HG03025 (cell line): ENCODE results near the gene COL23A1.

Source experiments
- ATAC-seq: cut with Tn5 transposase; IDR thresholded peaks from one replicate; pipeline ENCODE4 v1.9.1; 2021; ENCODE audit warnings: mild to moderate bottlenecking, moderate library complexity; ENCODE audit not compliant: unreplicated experiment, low FRiP score

COL23A1 gene

DNA sequence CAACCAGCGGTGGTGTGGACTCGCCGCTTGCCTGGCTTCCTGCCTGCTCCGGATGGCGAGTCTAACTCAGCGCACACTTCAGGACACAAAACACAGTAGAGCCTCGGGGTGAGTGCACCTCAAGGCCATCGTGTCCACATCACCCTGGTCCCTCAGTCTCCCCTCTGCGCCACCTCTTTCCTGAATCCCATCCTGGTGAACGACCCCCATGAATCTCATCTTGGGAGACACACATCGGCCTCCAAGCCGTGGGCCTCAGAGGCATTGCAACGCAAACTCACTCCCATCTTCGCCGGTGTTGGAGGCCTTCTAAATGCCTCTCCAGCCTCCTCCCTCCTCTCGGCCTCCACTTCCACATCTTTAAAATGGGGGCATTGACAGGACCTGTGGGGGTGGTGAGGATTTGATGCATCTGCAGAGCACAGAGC, 124.3 kb downstream of the COL23A1 start:
- no peak for ATAC-seq

DNA sequence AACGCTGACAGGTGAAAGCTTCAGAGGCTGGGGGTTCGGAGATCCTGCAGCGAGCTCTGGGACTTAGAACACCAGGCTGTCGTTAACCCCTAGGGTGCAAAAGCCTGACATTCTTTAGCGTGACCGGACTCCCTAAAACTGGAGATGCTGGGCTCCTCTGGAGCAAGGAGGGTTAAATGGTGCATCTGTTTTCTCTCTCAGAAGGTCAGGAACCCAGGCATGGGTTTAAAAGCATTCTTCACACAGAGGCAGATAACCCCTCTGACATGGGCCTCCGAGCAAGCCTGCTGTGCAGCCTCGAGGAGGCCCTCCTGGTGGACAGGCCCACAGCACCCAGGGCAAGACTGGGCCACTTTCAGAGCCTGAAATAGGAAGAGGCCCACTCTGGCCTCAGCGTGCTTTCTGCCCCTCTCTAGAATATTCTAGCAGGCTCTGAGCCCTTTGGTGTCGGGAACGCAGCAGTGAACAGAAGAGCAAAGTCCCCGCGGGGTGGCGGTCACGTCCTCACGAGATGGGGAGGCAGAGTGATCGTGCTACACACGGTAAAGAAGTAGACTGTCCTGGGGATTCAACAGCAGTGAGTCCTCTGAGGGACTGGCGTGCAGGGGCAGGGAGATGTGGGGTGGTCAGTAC, 124.8 kb downstream of the COL23A1 start:
- ATAC-seq = no peak

- no peak for ATAC-seq
Observed at GRCh38 chr5:178464431-178465048, 125.7 kb downstream of the COL23A1 start.

- no peak for ATAC-seq
Observed at GRCh38 chr5:178463321-178464155, 126.7 kb downstream of the COL23A1 start.

DNA sequence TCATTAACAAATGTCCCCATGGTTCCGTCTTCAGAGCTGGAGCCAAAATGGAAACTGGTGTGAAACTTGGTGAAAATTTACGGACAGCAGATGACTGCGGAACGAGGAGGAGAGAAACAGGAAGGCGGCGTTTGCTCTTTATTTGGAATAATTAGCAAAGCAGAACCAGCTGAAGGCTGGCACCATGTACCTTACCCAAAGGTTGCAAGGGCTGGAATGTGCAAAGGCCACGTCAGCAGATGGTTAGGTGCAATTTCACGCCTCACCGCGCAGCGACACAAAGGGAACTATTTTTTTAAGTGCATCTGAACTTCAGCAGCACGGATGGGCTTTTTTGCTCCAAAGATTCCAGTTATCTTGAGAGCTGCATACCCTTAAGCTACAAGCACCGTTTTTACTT, 127.4 kb downstream of the COL23A1 start:
- no peak for ATAC-seq

DNA sequence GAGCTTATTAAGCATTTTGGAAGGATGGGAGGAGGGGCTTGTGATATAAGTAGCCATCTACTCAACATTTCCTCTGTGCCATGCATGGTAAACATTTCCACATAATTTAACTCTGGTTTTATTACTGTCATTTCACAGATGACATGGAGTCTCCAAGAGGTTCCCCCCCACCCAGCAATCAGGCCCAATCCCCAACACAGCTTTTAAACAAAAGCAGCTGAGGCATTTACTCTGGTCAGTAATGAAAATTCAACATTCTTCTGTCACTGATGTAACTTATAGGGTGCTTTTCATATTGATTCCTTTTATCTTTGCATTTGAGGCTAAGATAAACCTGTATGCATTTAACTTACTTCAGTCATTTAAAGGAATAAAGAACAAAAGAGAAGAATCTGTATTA, 128.1 kb downstream of the COL23A1 start:
- ATAC-seq = no peak

DNA sequence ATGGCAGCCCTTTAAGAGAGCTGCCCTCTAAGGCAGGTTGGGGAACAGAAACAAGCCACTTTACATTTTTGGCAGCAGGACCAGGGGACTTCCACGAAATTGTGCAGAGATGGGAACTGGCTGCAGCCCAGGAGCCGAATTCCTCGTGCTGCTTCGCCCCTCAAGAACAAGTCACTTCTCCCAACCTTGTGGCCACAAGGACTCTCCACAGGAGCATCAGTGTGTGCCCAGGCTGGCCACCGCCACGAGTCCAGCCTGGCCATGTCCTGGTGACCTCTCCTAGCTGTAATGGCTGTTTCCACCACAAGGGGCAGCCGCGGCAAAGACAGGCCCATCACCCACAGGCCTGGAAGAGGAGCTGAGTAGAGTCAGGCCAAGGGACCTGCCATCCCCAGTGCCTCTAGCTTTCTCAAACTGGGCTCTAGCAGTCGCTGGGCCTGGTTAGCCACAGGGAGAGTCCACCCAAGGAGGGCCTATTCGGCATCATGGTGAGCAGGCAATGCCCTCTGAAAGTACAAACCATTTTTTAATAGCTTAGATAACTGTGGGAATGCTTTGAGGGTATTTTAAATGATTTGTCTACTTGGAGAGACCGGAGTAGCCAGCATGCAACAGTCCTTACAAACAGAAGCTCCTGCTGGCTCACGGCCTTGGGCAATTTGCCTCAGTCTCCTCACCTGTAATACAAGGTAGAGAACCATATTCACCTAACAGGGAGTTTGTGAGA, 129.0 kb downstream of the COL23A1 start:
- ATAC-seq = no peak

GRCh38 chr5:178460598-178460997, 129.6 kb downstream of the COL23A1 start:
- ATAC-seq = no peak

GRCh38 chr5:178460174-178460573, 130.0 kb downstream of the COL23A1 start:
- ATAC-seq = no peak

DNA sequence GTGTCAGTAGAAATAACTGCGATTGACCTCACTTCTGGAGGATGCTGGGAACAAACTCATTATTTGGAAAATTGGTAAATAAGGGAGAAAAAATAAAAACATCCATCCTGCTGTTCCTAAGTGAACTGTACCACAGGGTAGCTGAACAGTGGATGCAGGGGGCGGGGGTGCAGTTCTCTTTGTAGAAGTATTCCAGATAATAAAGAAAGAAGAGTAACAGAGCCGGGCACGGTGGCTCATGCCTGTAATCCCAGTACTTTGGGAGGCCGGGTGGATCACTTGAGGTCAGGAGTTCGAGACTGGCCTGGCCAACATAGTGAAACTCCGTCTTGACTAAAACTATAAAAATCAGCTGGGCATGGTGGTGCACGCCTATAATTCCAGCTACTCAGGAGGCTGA, 132.1 kb downstream of the COL23A1 start:
- ATAC-seq = no peak

- no peak for ATAC-seq
Observed at GRCh38 chr5:178457471-178457870, 132.7 kb downstream of the COL23A1 start.

GRCh38 chr5:178455480-178455835, 134.7 kb downstream of the COL23A1 start:
- ATAC-seq = no peak

- ATAC-seq = no peak
Observed at GRCh38 chr5:178454821-178455479, 135.2 kb downstream of the COL23A1 start.

DNA sequence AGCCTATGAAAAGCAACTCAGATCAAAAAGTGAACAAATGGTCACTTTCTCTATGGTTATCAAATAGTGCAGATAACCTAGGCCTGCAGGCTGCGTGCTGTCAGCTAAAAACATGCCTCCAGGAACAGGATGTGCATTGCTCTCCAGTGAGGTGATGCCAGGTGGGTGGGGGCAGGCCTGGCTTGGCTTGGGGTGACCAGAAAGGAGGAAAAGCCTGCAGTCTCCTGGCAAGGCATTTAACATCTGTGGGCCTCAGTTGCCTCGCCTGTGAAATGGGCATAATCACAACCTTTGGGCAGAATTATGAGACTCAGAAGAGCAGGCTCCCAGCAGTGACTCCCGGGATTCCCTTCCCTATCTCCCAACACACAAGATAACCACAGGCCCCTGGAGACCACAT, 135.9 kb downstream of the COL23A1 start:
- ATAC-seq = no peak

- ATAC-seq = no peak
Observed at GRCh38 chr5:178453224-178453623, 137.0 kb downstream of the COL23A1 start.

DNA sequence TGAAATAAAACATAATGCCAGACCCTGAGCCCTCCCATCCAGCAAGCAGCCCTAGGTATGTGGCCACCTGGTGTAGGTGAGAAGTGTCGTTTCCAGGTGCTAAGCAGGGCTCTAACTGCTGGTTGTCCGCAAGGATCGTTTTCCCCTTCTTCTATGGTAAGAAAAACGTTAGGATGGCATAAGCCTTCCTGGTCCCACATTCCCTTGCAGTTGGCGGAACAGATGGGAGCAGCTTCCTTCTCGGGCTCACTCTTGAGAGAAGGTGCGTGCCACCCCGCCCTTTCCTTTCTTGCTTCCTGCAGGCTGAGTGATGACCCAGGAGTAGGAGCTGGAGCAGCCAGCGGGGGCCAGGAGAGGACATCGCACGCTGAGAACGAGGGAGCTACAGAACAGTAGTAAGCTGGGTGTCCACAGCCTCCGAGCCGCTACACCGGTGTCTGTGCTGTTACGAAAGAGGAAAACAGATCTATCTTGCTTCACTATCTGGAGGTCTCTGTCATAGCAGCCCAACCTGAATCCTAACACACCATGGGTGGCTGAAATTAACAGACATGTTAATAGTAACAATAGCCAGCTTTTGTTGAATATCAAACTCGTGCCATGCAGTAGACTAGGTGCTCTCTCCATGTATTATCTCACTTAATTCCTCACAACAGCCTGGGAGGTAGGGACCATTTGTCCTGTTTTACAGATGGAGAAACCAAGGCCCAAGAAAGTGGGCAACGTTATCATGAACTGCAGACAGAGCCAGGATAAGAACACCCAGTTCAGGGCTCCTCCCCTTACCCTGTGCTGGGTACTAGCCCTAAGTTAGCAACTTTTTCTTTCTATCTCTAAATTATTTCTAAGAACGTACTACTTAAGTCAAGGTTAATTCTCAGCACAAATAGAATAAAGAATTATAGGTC, 139.8 kb downstream of the COL23A1 start:
- ATAC-seq = no peak

GRCh38 chr5:178449163-178450070, 140.8 kb downstream of the COL23A1 start:
- ATAC-seq = no peak

DNA sequence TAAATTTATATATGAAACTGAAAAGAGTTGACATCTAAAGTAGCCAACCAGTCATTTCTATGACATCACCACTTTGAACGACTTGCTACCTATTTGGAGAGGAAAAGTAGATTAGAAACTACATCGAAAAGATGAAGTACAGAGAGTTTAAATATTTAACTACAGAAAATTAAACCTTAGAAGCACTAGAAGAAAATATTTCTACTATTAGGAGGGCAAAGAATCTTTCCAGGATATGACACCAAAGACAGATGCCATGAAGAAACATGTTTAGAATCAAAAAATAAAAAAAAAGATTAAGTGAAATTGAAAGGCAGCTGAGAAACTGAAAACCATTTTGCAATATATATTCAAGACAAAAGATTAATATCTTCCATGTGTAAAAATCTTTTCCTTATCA, 144.7 kb downstream of the COL23A1 start:
- ATAC-seq = no peak
